Stomach (tissue), 4 donors: ENCODE data around the gene SPN.
"Not testable (repeated sequence)": the region's sequence is repeated elsewhere in the genome, so short reads cannot be mapped to it uniquely, and the experiment has no call there.

ENCODE experiments used
- CTCF ChIP-seq, 7 experiments: fragments of 450-650 bp in 4 of 7; fragments of 200-600 bp in 3 of 7; sonication (generic) in 3 of 7; IDR thresholded peaks; one replicate each; pipeline ENCODE4 v1.5.1; 2016 to 2019; ENCODE audit warnings: antibody characterized with exemption in 7 of 7, control low read depth in 2 of 7, mild to moderate bottlenecking in 1 of 7
- EP300 ChIP-seq: sonication (generic); formaldehyde crosslinking; IDR thresholded peaks from one replicate; pipeline ENCODE4 v1.6.1; 2017; ENCODE audit warnings: antibody characterized with exemption
- POLR2A ChIP-seq, 4 donors: fragments of 450-650 bp; IDR thresholded peaks; one replicate each; pipeline ENCODE4 v1.6.1; 2016; ENCODE audit warnings: antibody characterized with exemption in 4 of 4, control low read depth in 2 of 4, mild to moderate bottlenecking in 1 of 4, moderate library complexity in 1 of 4

GRCh38 chr16:29638751-29639150 is 24.3 kb upstream of the SPN start:
- not testable (repeated sequence) for TF ChIP-seq CTCF (IDR thresholded peaks at IDR 0.05); POLR2A (IDR thresholded peaks at IDR 0.05); EP300
